Endodermal cell (in vitro differentiated cells): Measurements from ENCODE around the gene TMSB4X. TPM values are rescaled to one million over a fixed set of nuclear protein-coding genes. Genes with fewer than 3 reads are reported as not detected.
"Not testable (repeated sequence)": the region's sequence is repeated elsewhere in the genome, so short reads cannot be mapped to it uniquely, and the experiment has no call there.

Experiments
- DNase-seq: peaks from one replicate; pipeline ENCODE4 v3.0.0-alpha.2; 2017
- H3K27ac ChIP-seq: 2 replicates; pipeline ENCODE4 v1.5.1; 2013; ENCODE audit warnings: mild to moderate bottlenecking, low read depth, low read length, moderate library complexity
- H3K27me3 ChIP-seq: 2 replicates; pipeline ENCODE4 v1.6.1; 2013; ENCODE audit warnings: mild to moderate bottlenecking, low read length, moderate library complexity; ENCODE audit not compliant: insufficient read depth, control insufficient read depth, poor library complexity, severe bottlenecking
- H3K36me3 ChIP-seq: 2 replicates; pipeline ENCODE4 v1.7.0; 2013; ENCODE audit warnings: mild to moderate bottlenecking, low read length, moderate library complexity; ENCODE audit not compliant: control insufficient read depth, insufficient read depth
- H3K4me1 ChIP-seq: one replicate; pipeline ENCODE4 v1.7.0; 2013; ENCODE audit warnings: low read length; ENCODE audit not compliant: control insufficient read depth, insufficient read depth
- H3K4me3 ChIP-seq: 2 replicates; pipeline ENCODE4 v1.5.1; 2013; ENCODE audit warnings: mild to moderate bottlenecking, low read length, moderate library complexity
- H3K9ac ChIP-seq: 2 replicates; pipeline ENCODE4 v1.6.1; 2013; ENCODE audit warnings: mild to moderate bottlenecking, low read length, moderate library complexity; ENCODE audit not compliant: poor library complexity, severe bottlenecking; ENCODE audit errors: extremely low read depth
- H3K9me3 ChIP-seq: 2 replicates; pipeline ENCODE4 v1.6.1; 2013; ENCODE audit warnings: mild to moderate bottlenecking, low read length, moderate library complexity; ENCODE audit not compliant: control insufficient read depth
- H3K27ac Mint-ChIP-seq: 2 replicates; pipeline ENCODE4 v1.8.0; 2020; ENCODE audit warnings: mixed read lengths
- H3K27me3 Mint-ChIP-seq: 2 replicates; pipeline ENCODE4 v1.8.0; 2021; ENCODE audit warnings: mild to moderate bottlenecking, mixed read lengths; ENCODE audit not compliant: insufficient read depth
- H3K36me3 Mint-ChIP-seq: 2 replicates; pipeline ENCODE4 v1.8.0; 2020; ENCODE audit warnings: low read depth, mixed read lengths
- H3K4me1 Mint-ChIP-seq: 2 replicates; pipeline ENCODE4 v1.8.0; 2020; ENCODE audit warnings: mixed read lengths
- H3K4me3 Mint-ChIP-seq: 2 replicates; pipeline ENCODE4 v1.8.0; 2020; ENCODE audit warnings: mild to moderate bottlenecking, moderate library complexity, mixed read lengths
- H3K9me3 Mint-ChIP-seq: 2 replicates; pipeline ENCODE4 v1.8.0; 2020; ENCODE audit warnings: mild to moderate bottlenecking, mixed read lengths
- CTCF ChIP-seq: fragments of 200-600 bp; sonication (generic); conservative IDR thresholded peaks from 2 replicates; pipeline ENCODE4 v1.5.0; 2021; ENCODE audit warnings: antibody characterized with exemption, mild to moderate bottlenecking
- WGBS, 2 experiments: methylation state at CpG; one replicate each; pipeline versions ENCODE4 v1.1.5 to v1.1.7; 2013; ENCODE audit warnings: missing lambda C conversion rate in 2 of 2, mixed read lengths in 1 of 2; ENCODE audit not compliant: insufficient coverage in 1 of 2, insufficient read length in 1 of 2; 5-methylcytosine and 5-hydroxymethylcytosine counted together
- total RNA-seq, 2 donors: library from RNA; stranded (reverse); fragmentation: NEBNext Ultra II Directional in 1 of 2; extraction: Animal tissue kit (Norgen Biotek cat#: 25700) in 1 of 2; gene quantifications; 2 replicates in 1 of 2; 3 replicates in 1 of 2; pipeline ENCODE4 v1.2.1, GENCODE V29; 2021

TMSB4X gene
- total RNA-seq, 2 donors from 2014 or later, result 1,539 to 2,456 TPM

DNA sequence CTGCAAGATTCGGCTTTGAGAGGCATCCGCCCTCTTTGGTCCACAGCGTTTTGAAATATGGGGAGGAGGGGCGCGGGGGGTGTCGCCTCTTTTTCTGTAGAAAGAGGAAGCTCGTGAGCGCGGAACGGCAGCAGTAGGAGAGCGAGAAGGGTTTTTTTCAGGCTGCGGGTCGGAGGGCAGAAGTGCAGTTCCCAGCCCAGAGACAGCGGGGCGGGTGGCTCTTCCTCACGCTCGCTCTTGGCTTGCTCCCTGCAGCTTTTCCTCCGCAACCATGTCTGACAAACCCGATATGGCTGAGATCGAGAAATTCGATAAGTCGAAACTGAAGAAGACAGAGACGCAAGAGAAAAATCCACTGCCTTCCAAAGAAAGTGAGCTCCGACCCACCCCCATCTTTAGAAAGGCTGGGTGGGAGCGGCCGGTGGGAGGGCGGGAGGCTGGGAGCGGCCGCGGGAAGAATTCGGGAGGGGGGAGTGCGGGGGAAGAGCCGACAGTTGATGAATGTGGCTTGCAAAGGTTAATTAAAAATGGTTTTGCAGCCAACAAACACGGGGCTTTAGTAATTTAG, 1.2 kb downstream of the TMSB4X start:
- DNase-seq, result peak; percentile 76
- Mint-ChIP-seq H3K4me3 (peak overlapping the region; percentile 94), H3K27me3 (no peaks in the 10 kb centered on the region), H3K4me1 (peaks cover 21% of the 10 kb centered on the region), H3K27ac (peak overlapping the region; percentile 98), H3K9me3 (peaks cover 62% of the 10 kb centered on the region), H3K36me3 (peaks cover 25% of the 10 kb centered on the region)
- Histone ChIP-seq H3K27me3 (no peaks in the 10 kb centered on the region), H3K27ac (peak overlapping the region; percentile 98), H3K4me3 (peak overlapping the region; percentile 91), H3K4me1 (no peaks in the 10 kb centered on the region), H3K9me3 (no peaks in the 10 kb centered on the region), H3K36me3 (peaks cover 12% of the 10 kb centered on the region), H3K9ac (peak overlapping the region; percentile 100)
- 1% methylated on average over 29 of the region's 34 CpGs; no CpG with 5 or more reads in 1 of the 2 experiments for WGBS, 2 experiments
- no peak for TF ChIP-seq CTCF

DNA sequence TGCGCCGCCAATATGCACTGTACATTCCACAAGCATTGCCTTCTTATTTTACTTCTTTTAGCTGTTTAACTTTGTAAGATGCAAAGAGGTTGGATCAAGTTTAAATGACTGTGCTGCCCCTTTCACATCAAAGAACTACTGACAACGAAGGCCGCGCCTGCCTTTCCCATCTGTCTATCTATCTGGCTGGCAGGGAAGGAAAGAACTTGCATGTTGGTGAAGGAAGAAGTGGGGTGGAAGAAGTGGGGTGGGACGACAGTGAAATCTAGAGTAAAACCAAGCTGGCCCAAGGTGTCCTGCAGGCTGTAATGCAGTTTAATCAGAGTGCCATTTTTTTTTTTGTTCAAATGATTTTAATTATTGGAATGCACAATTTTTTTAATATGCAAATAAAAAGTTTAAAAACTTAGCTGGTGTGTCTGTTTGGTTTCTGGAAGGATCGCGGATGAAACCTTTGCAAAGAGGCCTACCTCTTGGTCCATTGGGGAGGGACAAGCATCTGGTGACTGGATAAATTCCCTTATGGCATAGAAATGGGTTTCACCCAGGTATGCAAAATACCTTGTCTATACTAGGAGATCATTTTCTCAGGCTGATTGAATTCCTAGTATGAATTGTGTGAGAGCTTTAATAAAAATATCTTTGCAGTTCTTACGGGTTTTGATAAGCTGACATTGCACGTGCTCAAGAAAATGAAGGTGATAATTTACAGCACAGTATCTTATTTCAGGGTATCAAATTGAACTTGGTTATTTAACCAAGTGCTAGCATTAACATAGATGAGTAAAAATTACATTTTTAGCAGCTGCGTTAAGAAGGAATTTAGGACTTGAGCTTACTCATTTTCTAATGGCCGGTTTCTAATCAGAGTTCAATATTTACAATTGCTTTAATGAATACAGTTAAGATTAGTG, 2.2 kb downstream of the TMSB4X start:
- H3K27me3 Mint-ChIP-seq, H3K9me3 ChIP-seq, H3K4me1 ChIP-seq, DNase-seq, H3K27me3 ChIP-seq: not testable (repeated sequence)
- Mint-ChIP-seq H3K4me3 (peak overlapping the region; percentile 94), H3K36me3 (peaks cover 25% of the 10 kb centered on the region), H3K9me3 (peaks cover 61% of the 10 kb centered on the region), H3K27ac (peak overlapping the region; percentile 82), H3K4me1 (peaks cover 12% of the 10 kb centered on the region)
- Histone ChIP-seq H3K9ac (peak overlapping the region; percentile 100), H3K27ac (peak overlapping the region; percentile 32), H3K36me3 (peaks cover 12% of the 10 kb centered on the region), H3K4me3 (peak overlapping the region; percentile 91)
- 23% methylated on average over 8 of the region's 12 CpGs; no CpG with 5 or more reads in 1 of the 2 experiments for WGBS, 2 experiments

- Mint-ChIP-seq H3K27ac (no peak overlapping the region), H3K4me3 (peak overlapping the region; percentile 94), H3K36me3 (peaks cover 25% of the 10 kb centered on the region), H3K4me1 (peaks cover 11% of the 10 kb centered on the region), H3K9me3 (peaks cover 59% of the 10 kb centered on the region), H3K27me3 (no peaks in the 10 kb centered on the region)
- H3K27me3 ChIP-seq, result no peaks in the 10 kb centered on the region
- H3K4me3 ChIP-seq, result peak overlapping the region; percentile 91
- WGBS, 2 experiments, result 27 to 41% methylated on average over 4 to 9 of the region's 9 CpGs
- H3K36me3 ChIP-seq, result peaks cover 12% of the 10 kb centered on the region
- no peaks in the 10 kb centered on the region for H3K9me3 ChIP-seq
- peak overlapping the region; percentile 100 for H3K9ac ChIP-seq
- no peak for TF ChIP-seq CTCF
- peak overlapping the region; percentile 48 for H3K27ac ChIP-seq
- no peak for DNase-seq
- no peaks in the 10 kb centered on the region for H3K4me1 ChIP-seq
Measured at GRCh38 chrX:12977761-12978204, 2.9 kb downstream of the TMSB4X start.
